OCI-LY1 (cell line): ENCODE results near the gene SLC2A13.

ENCODE experiments used
- H2AFZ ChIP-seq: fragments of 200-600 bp; sonication (generic), shearing (Covaris generic); 2 replicates; pipeline ENCODE4 v1.6.0; 2014; ENCODE audit warnings: antibody characterized with exemption, mild to moderate bottlenecking, low read length
- H3F3A ChIP-seq: fragments of 200-600 bp; sonication (generic), shearing (Covaris generic); 2 replicates; pipeline ENCODE4 v1.6.0; 2014; ENCODE audit warnings: mild to moderate bottlenecking, antibody characterized with exemption, low read length, moderate library complexity; ENCODE audit not compliant: insufficient read depth
- H3K27ac ChIP-seq: fragments of 200-600 bp; sonication (generic); 2 replicates; pipeline ENCODE4 v1.5.1; 2014; ENCODE audit warnings: low read length, mixed run types, mild to moderate bottlenecking, low read depth; ENCODE audit not compliant: poor library complexity, severe bottlenecking
- H3K27me3 ChIP-seq: fragments of 200-600 bp; sonication (generic); 2 replicates; pipeline ENCODE4 v1.6.0; 2014; ENCODE audit warnings: antibody characterized with exemption, mild to moderate bottlenecking, low read length, moderate library complexity; ENCODE audit not compliant: insufficient read depth
- H3K36me3 ChIP-seq: fragments of 200-600 bp; sonication (generic); 2 replicates; pipeline ENCODE4 v1.6.1; 2014; ENCODE audit warnings: mild to moderate bottlenecking, antibody characterized with exemption, low read length, moderate library complexity, mixed read lengths; ENCODE audit not compliant: insufficient read depth
- H3K4me1 ChIP-seq: fragments of 200-600 bp; sonication (generic); 2 replicates; pipeline ENCODE4 v1.5.1; 2014; ENCODE audit warnings: mild to moderate bottlenecking, low read length, moderate library complexity; ENCODE audit not compliant: insufficient read depth, severe bottlenecking
- H3K4me2 ChIP-seq: fragments of 200-600 bp; sonication (generic), shearing (Covaris generic); 2 replicates; pipeline ENCODE4 v1.6.1; 2014; ENCODE audit warnings: low read length
- H3K4me3 ChIP-seq: fragments of 200-600 bp; sonication (generic); 2 replicates; pipeline ENCODE4 v1.5.1; 2014; ENCODE audit warnings: low read length, low read depth, mild to moderate bottlenecking, mixed read lengths; ENCODE audit not compliant: poor library complexity, severe bottlenecking
- H3K79me2 ChIP-seq: fragments of 200-600 bp; shearing (Covaris generic); 2 replicates; pipeline ENCODE4 v1.6.1; 2016; ENCODE audit warnings: mixed run types, low read length, mixed read lengths; ENCODE audit not compliant: insufficient read depth
- H3K9ac ChIP-seq: fragments of 200-600 bp; sonication (generic), shearing (Covaris generic); 2 replicates; pipeline ENCODE4 v1.6.1; 2014; ENCODE audit warnings: mild to moderate bottlenecking, low read length, mixed read lengths
- H3K9me2 ChIP-seq: fragments of 200-600 bp; sonication (generic), shearing (Covaris generic); 2 replicates; pipeline ENCODE4 v1.6.1; 2014; ENCODE audit warnings: low read depth, mild to moderate bottlenecking, low read length, mixed read lengths
- H3K9me3 ChIP-seq: fragments of 200-600 bp; shearing (Covaris generic); 2 replicates; pipeline ENCODE4 v1.6.1; 2014; ENCODE audit warnings: low read length, mixed read lengths
- H4K20me1 ChIP-seq: fragments of 200-600 bp; sonication (generic), shearing (Covaris generic); 2 replicates; pipeline ENCODE4 v1.6.0; 2016; ENCODE audit warnings: mild to moderate bottlenecking, low read length; ENCODE audit not compliant: insufficient read depth
- EZH2 ChIP-seq: fragments of 200-600 bp; sonication (generic), shearing (Covaris generic); IDR thresholded peaks from 2 replicates; pipeline ENCODE4 v1.8.0; 2017; ENCODE audit warnings: borderline replicate concordance, mixed run types, mild to moderate bottlenecking, antibody characterized with exemption, low read length, moderate library complexity, mixed read lengths
- TF ChIP-seq, protein P1 (sequence below): fragments of 200-600 bp; sonication (generic), shearing (Covaris generic); IDR thresholded peaks from 2 replicates; pipeline ENCODE4 v1.5.1; 2017; ENCODE audit warnings: mild to moderate bottlenecking, antibody characterized with exemption, low read length, moderate library complexity, mixed read lengths

Gene SLC2A13

DNA sequence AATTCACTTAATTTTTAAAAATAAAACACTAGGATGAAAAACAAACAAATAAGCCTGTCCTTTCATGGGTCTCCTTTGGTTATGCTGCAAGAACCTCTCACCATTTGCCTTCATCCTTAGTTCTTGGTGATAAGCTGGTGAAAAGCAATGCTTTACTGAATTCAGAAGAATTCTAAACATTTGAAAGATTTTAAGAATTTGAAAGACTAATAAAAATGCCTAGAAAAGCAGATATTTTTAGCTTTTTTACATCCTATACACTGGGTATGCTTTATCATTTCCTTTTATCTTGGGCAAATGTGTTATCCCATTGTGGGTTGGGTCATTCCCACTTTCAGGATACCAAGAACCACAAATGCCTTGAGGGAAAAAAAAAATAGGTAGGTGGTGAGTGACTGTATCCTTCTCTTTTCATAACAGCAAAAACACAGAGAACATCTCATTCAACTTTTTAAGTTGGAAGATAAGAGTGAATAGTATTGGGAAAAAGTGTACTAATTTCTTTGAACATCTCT is 289.2 kb downstream of the SLC2A13 start:
- no peaks in the 10 kb centered on the region for H3K79me2 ChIP-seq
- H3K9me2 ChIP-seq = no peaks in the 10 kb centered on the region
- H3K9me3 ChIP-seq = no peaks in the 10 kb centered on the region
- TF ChIP-seq, protein P1, sequence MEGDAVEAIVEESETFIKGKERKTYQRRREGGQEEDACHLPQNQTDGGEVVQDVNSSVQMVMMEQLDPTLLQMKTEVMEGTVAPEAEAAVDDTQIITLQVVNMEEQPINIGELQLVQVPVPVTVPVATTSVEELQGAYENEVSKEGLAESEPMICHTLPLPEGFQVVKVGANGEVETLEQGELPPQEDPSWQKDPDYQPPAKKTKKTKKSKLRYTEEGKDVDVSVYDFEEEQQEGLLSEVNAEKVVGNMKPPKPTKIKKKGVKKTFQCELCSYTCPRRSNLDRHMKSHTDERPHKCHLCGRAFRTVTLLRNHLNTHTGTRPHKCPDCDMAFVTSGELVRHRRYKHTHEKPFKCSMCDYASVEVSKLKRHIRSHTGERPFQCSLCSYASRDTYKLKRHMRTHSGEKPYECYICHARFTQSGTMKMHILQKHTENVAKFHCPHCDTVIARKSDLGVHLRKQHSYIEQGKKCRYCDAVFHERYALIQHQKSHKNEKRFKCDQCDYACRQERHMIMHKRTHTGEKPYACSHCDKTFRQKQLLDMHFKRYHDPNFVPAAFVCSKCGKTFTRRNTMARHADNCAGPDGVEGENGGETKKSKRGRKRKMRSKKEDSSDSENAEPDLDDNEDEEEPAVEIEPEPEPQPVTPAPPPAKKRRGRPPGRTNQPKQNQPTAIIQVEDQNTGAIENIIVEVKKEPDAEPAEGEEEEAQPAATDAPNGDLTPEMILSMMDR = no peak
- TF ChIP-seq EZH2 = no peak
- no peak overlapping the region for H2AFZ ChIP-seq
- no peaks in the 10 kb centered on the region for H4K20me1 ChIP-seq
- H3F3A ChIP-seq = no peaks in the 10 kb centered on the region
- no peaks in the 10 kb centered on the region for H3K36me3 ChIP-seq
- no peaks in the 10 kb centered on the region for H3K4me1 ChIP-seq
- H3K9ac ChIP-seq = no peak overlapping the region
- H3K27me3 ChIP-seq = no peaks in the 10 kb centered on the region
- no peak overlapping the region for H3K27ac ChIP-seq
- H3K4me2 ChIP-seq = no peak overlapping the region
- no peak overlapping the region for H3K4me3 ChIP-seq

DNA sequence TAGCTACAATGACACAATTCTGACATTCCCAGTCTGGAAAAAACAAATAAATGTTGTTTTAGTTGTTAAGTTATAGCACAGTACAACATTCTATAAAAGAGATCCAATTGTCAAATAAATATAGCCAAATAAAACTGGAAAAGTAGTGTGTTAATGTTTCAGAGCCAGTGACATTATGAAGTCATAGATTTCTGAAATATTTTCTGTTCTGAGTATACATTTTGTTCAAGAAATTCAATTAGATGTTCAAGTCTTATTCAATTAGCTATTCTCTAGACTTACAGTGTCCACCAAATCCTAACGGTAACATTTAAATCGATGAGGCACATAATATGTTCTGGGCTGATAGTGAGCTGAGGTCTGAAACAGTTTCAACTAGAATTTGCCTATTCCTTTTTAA is 290.1 kb downstream of the SLC2A13 start:
- no peak overlapping the region for H3K4me2 ChIP-seq
- TF ChIP-seq, protein P1 = no peak
- TF ChIP-seq EZH2 = no peak
- H2AFZ ChIP-seq = no peak overlapping the region
- no peaks in the 10 kb centered on the region for H3K27me3 ChIP-seq
- no peaks in the 10 kb centered on the region for H3K9me3 ChIP-seq
- H3K4me1 ChIP-seq = no peaks in the 10 kb centered on the region
- H3K79me2 ChIP-seq = no peaks in the 10 kb centered on the region
- H3K9ac ChIP-seq = no peak overlapping the region
- no peak overlapping the region for H3K27ac ChIP-seq
- no peaks in the 10 kb centered on the region for H3F3A ChIP-seq
- H3K36me3 ChIP-seq = no peaks in the 10 kb centered on the region
- no peaks in the 10 kb centered on the region for H3K9me2 ChIP-seq
- no peaks in the 10 kb centered on the region for H4K20me1 ChIP-seq
- no peak overlapping the region for H3K4me3 ChIP-seq

DNA sequence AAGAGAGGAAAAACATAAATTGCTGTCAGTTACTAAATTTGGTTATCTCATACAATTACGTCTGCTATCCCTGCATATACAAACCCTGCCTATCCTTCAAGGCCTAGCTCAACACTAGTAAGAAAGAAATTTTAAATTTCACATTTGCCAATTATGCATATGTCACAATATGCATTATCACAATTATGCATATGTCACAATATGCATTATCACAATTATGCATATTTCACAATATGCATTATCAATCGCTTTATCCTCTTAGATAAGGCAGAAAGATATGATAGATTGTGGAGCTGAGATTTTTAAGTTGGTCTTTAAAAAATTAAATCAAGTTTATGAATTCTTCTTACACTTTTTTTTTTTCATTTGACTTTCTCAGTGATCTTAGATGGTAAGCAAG is 291.3 kb downstream of the SLC2A13 start:
- Histone ChIP-seq H3K27me3 (no peaks in the 10 kb centered on the region), H3K4me2 (no peak overlapping the region), H3K4me3 (no peak overlapping the region), H3K79me2 (no peaks in the 10 kb centered on the region), H2AFZ (no peak overlapping the region), H3K9me3 (no peaks in the 10 kb centered on the region), H3K36me3 (no peaks in the 10 kb centered on the region), H3F3A (no peaks in the 10 kb centered on the region), H3K9ac (no peak overlapping the region), H3K9me2 (no peaks in the 10 kb centered on the region), H4K20me1 (no peaks in the 10 kb centered on the region), H3K4me1 (no peaks in the 10 kb centered on the region), H3K27ac (no peak overlapping the region)
- TF ChIP-seq, protein P1 = no peak
- TF ChIP-seq EZH2 = no peak
